ENCODE results near the gene DUSP5.

Gene DUSP5

DNA sequence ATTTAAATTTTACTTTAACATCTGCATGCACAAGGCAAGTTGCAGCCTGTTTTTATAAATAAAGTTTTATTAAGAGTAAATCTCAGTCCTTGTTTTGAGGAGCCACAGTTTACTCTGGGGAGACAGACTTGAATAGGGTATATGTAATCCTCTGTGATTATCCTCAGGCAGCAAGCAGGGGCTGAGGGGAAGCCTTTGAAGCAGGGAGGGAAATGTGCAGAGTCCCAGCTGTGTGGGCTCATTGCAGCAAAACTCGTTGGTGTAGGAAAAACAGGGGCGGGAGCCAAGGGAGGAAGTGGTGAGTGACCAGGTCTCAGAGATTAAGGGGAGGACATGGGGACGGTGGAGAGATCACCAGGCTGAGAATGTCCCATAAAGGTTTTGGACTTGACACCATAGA, 35.4 kb downstream of the DUSP5 start:
- no peak for DNase-seq (ENCODE audit: low read depth)
- TF ChIP-seq, protein P1, sequence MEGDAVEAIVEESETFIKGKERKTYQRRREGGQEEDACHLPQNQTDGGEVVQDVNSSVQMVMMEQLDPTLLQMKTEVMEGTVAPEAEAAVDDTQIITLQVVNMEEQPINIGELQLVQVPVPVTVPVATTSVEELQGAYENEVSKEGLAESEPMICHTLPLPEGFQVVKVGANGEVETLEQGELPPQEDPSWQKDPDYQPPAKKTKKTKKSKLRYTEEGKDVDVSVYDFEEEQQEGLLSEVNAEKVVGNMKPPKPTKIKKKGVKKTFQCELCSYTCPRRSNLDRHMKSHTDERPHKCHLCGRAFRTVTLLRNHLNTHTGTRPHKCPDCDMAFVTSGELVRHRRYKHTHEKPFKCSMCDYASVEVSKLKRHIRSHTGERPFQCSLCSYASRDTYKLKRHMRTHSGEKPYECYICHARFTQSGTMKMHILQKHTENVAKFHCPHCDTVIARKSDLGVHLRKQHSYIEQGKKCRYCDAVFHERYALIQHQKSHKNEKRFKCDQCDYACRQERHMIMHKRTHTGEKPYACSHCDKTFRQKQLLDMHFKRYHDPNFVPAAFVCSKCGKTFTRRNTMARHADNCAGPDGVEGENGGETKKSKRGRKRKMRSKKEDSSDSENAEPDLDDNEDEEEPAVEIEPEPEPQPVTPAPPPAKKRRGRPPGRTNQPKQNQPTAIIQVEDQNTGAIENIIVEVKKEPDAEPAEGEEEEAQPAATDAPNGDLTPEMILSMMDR (IDR thresholded peaks at IDR 0.05; ENCODE audit: control insufficient read depth, extremely low read depth, insufficient read depth) = no peak
- no peak overlapping the region for H3K4me3 ChIP-seq (ENCODE audit: low read depth, low read length)

DNA sequence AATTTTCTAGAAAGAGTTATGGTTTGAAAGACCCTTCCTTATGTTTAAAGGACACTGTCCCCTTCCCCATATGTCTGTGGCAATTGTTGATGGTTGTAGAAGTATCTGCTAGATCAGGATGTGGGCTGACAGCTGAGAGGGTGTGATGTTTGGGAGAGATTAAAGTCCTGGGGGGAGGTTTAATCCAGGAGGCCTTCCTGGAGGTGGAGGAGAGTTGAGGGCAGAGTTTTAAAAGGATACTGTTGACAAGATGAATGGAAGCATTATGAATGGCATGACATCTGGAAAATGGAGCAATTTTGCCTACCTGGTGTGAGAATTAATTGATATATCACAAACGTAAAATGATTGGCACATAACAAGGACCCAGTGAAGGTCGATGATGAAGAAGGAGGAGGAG, 36.9 kb downstream of the DUSP5 start:
- TF ChIP-seq, protein P1 (IDR thresholded peaks at IDR 0.05; ENCODE audit: control insufficient read depth, extremely low read depth, insufficient read depth) = no peak
- no peak overlapping the region for H3K4me3 ChIP-seq (ENCODE audit: low read depth, low read length)
- no peak for DNase-seq (ENCODE audit: low read depth)

DNA sequence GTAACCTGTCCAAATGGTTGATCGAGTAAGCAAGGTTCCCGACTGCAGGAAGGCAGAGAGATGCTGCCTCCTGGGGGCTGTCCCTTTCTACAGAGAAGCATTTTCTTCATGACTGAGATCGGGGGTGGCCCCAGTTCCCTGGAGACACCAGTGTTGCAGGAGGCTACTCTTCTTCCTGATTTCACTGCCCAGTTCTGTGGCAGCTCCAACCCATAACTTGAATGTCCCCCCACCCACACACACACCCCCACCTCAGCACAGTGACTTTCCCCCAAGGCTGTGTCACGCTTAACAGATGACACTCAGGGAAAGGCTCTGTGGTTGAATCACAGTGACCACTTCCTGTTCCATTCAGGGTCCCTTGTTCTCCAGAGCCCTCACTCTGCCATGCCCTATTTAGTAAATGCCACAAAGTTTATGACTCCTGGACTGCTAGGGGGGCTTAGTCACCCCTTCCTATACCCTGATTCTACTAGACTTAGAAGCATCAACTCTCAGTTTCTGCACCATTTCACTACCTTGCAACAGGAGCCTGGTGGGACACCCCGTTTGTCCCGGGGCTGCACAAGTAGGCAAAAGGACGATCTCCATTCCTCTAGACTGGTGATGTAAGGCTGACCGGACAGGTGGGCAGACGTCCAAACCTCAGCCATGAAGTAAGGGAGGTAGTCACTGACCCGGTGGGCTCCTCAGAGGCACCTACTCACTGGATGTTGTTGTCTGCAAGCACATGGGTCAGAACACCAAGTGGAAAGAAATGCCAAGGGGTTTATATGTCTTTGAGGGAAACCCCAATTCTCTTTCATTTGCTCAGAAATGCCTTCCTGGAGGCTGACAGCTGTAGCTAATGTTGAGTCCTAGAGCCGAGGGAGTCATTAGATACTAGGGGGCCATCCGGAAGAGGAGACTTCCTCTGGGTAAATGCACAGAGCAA, 38.5 kb downstream of the DUSP5 start:
- DNase-seq (ENCODE audit: low read depth) = no peak
- no peak overlapping the region for H3K4me3 ChIP-seq (ENCODE audit: low read depth, low read length)
- TF ChIP-seq, protein P1 (IDR thresholded peaks at IDR 0.05; ENCODE audit: control insufficient read depth, extremely low read depth, insufficient read depth) = peak; percentile 26; the same call in 1 of the 2 replicates

DNA sequence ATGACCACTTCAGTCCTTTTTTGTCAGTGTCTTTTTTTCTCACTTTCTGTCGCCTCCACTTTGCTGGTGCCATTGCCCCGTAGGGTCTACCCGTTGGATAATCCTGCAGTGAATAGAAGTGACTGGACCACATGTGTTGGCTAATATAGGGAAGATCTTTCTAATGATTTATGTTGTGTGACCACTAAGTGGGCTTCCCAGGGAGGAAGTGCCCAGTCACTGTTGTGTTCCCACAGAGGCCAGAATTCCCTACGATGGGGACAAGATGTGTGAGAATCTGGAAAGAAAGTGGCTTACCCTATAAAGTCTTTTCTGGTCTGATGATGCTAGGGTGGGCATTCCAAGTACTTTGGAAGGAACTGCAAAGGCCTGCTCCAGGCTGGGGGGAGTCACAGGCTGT, 41.4 kb downstream of the DUSP5 start:
- DNase-seq (ENCODE audit: low read depth) = no peak
- no peak overlapping the region for H3K4me3 ChIP-seq (ENCODE audit: low read depth, low read length)
- TF ChIP-seq, protein P1 (IDR thresholded peaks at IDR 0.05; ENCODE audit: control insufficient read depth, extremely low read depth, insufficient read depth) = no peak

DNA sequence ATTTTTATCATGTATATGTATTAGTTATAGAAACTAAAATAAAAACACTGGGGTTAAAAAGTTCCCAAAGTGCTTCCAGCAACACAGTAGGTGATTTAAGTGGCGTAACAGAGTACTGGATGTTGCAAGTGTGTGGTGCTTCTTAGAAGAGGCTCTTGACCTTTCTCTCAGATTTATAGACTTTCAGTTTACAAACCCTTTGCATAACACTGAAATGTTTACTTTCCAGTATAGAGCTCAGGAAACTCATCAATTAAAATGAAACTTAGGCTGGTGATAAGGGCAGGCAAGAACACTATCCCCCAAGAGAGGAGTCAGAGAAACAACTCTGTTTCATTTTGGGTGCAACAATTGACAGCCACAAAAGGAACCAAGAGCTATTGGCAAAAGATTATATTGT, 42.3 kb downstream of the DUSP5 start:
- TF ChIP-seq, protein P1 (IDR thresholded peaks at IDR 0.05; ENCODE audit: control insufficient read depth, extremely low read depth, insufficient read depth) = no peak
- H3K4me3 ChIP-seq (ENCODE audit: low read depth, low read length) = no peak overlapping the region
- DNase-seq (ENCODE audit: low read depth) = no peak

DNA sequence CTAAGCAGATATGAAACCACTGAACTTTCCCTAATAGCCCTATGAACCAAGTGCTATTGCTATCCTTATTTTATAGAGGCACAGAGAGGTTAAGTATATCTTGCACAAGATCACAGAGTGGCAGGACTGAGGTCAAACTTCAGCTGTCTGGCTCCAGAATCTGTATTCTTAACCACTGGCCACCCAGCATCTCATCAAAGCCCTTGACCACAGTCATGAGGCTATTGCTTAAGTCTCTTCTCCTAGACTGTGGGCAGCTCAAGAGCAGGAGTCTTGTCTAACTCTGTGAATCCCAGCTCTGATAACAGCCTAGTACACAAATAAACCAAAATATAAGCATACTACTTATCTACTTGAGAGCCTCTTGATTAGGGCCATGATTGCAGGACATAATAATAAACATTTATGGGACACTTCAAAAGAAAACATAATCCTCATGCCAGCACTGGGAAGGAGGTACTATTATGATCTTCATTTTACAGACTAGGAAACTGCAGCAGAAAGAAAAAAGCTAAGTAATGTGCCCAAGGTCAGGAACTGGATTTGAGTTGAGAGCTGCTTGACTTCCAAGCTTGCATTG, 47.3 kb downstream of the DUSP5 start:
- no peak for DNase-seq (ENCODE audit: low read depth)

More for the DNA sequence above, 47.3 kb downstream of the DUSP5 start:
- TF ChIP-seq, protein P1 (IDR thresholded peaks at IDR 0.05; ENCODE audit: control insufficient read depth, extremely low read depth, insufficient read depth) = no peak
- no peak overlapping the region for H3K4me3 ChIP-seq (ENCODE audit: low read depth, low read length)
